ENCODE measurements around the gene PLAU.

PLAU gene

GRCh38 chr10:73932620-73933112 is 21.7 kb downstream of the PLAU start:
- DNase-seq (ENCODE audit: low read depth in 2 of 2): no peak
- H3K4me3 ChIP-seq (replicated peaks in 1 of 2; ENCODE audit: low read depth in 2 of 2, low read length in 2 of 2): no peak overlapping the region
- no peak for TF ChIP-seq CTCF (IDR thresholded peaks at IDR 0.05; ENCODE audit: low read depth, low read length)

GRCh38 chr10:73934074-73934473 is 23.1 kb downstream of the PLAU start:
- no peak for DNase-seq (ENCODE audit: low read depth in 2 of 2)
- TF ChIP-seq CTCF (IDR thresholded peaks at IDR 0.05; ENCODE audit: low read depth, low read length): no peak
- H3K4me3 ChIP-seq (replicated peaks in 1 of 2; ENCODE audit: low read depth in 2 of 2, low read length in 2 of 2): no peak overlapping the region

- H3K4me3 ChIP-seq (replicated peaks in 1 of 2; ENCODE audit: low read depth in 2 of 2, low read length in 2 of 2): no peak overlapping the region
- no peak for TF ChIP-seq CTCF (IDR thresholded peaks at IDR 0.05; ENCODE audit: low read depth, low read length)
- no peak for DNase-seq (ENCODE audit: low read depth in 2 of 2)
These were observed 25.0 kb downstream of the PLAU start for GRCh38 chr10:73935895-73936294.

- peak; percentile 63 to 86 for DNase-seq (ENCODE audit: low read depth in 2 of 2)
- H3K4me3 ChIP-seq (replicated peaks in 1 of 2; ENCODE audit: low read depth in 2 of 2, low read length in 2 of 2): no peak overlapping the region
- no peak for TF ChIP-seq CTCF (IDR thresholded peaks at IDR 0.05; ENCODE audit: low read depth, low read length)
These were observed 26.6 kb downstream of the PLAU start for GRCh38 chr10:73937333-73938043.

- DNase-seq (ENCODE audit: low read depth in 2 of 2): peak; percentile 80
- no peak overlapping the region for H3K4me3 ChIP-seq (replicated peaks in 1 of 2; ENCODE audit: low read depth in 2 of 2, low read length in 2 of 2)
- TF ChIP-seq CTCF (IDR thresholded peaks at IDR 0.05; ENCODE audit: low read depth, low read length): peak; percentile 98
These were observed 29.8 kb downstream of the PLAU start for GRCh38 chr10:73940634-73941221.

- H3K4me3 ChIP-seq (replicated peaks in 1 of 2; ENCODE audit: low read depth in 2 of 2, low read length in 2 of 2): no peak overlapping the region
These were observed 30.4 kb downstream of the PLAU start for GRCh38 chr10:73941300-73941699.

More at GRCh38 chr10:73941300-73941699, 30.4 kb downstream of the PLAU start:
- DNase-seq (ENCODE audit: low read depth in 2 of 2): peak in 1 of 2 donors; percentile 23
- no peak for TF ChIP-seq CTCF (IDR thresholded peaks at IDR 0.05; ENCODE audit: low read depth, low read length)

Measured in cardiac fibroblast (primary cell).